ENCODE results near the gene SRGAP2C.
A peak's percentile ranks its signal among the peaks of the same experiment; 100 is the strongest.
"Not testable (repeated sequence)": the region's sequence is repeated elsewhere in the genome, so short reads cannot be mapped to it uniquely, and the experiment has no call there.

The SRGAP2C gene

DNA sequence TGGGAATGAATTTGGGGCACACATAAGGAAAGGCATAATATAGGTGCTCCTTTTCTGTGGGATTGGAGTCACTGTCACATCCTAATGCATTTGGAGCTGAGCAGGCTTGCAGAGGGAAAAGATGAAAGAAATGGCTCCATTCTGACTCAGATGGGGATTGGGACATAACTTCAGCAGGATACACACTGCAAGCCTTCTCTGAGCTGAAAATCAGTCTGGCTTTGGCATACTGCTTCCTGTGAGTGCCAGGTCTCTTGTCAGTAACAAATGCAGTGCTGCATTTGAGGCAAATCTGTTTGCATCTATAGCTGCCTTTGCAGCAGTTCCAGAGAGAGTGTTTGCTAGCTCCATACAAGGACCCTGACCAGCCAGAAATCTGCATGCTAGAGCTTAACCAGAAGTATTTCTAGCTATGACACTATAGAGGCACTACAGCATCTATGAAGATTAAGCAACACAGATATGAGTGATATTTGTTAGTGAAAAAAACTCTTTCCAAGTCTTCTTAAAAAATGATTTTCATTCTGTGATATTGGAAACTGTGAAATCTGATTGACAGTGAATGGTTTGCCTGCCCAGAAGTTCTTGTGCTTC is 98.9 kb downstream of the SRGAP2C start:
- DNase-seq: not testable (repeated sequence)

DNA sequence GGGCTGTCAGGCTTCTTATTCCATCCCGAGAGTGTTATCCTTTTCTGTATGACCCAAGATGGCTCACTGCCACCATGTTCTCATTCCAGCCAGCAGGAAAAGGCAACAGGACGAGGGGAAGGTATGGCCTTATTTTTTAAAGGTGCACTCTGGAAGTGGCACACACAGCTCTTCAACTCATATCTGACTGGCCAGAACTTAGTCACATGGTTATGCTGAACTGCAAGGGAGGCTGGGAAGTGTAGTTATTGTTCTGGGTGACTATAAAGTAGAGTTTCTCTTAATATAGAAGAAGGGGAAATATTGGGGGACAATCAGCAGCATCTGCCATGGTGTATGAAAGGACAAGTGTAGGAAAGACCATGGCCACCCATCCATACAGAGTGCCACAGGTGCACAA is 107.8 kb downstream of the SRGAP2C start:
- not testable (repeated sequence) for DNase-seq

DNA sequence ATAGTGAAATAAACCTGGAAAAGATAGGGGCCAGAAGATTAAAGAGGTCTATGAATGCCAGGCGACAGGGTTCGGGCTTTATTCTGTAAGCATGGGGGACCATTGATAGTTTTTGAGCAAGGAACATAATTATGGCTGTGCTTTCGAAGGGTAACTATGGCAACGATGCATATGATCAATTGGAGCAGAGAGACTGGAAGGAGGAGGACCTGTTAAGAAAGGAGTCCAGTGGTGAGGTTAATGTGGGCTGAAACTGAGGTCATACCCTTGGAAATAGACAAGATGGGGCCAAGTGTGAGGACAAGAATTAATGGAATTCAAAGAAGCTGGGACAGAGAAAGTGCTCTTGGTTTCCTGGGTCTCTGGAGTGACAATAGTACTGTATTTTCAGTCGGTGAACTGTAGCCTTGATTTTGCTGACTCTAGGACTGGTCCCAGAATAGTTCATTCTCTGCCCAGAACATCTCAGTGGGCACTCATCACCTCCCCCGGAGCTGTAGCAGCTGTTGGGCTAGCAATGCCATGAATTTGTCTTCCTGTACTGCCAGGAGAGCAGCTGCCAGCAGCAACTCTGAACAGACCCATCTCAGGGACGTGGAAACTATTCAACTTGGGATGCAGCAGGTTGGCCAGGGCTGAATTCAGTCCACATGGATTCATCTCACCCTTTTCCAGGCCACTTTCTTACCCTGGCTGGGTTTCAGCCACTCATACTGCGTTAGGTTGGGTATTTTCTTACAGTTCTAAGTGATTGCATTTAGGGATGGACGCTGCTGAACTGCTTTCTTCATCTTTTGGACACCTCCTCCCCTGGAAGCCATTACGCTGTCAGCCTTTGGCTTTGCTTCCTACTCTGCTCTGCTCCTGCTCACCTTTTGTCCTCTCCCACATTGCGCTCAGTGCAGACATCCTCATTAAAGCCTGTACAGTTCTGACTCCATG is 108.8 kb downstream of the SRGAP2C start:
- not testable (repeated sequence) for DNase-seq

DNA sequence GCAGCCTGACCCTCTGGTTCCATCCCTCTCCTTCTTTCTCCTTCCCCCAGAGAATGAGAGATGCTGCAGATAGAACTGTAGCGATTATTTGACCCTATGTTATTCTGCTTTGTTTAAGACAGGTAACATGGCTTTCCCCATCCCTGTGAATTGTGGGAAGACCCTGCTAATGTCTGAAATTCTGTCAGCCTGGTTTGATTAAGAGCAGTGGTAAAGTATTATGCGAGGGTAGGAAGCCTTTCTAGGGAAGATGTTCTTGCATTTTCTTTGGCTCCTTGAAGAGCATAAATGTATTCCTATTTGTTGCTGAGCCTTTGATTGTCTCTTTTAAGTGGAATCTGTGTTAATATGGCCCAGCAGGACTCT is 109.4 kb downstream of the SRGAP2C start:
- not testable (repeated sequence) for DNase-seq

DNA sequence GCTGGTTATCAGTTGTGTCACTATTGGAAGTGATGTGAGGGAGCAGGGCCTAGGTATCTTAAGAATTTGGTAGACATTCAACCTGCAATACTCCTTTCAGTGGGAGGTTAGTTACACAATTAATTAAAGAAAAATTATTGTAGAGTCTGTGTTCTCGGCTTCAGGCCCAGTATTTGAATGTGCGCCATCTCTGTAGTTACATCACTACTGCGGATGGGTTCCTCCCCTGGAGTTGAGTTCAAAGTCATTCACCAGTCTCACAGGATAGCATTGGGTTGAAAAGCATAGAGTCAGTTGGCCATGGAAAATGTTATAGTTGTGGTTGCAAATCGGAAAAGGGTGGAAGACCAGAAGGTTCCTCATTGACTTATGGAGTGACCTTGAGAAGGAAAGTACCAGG is 111.8 kb downstream of the SRGAP2C start:
- DNase-seq: not testable (repeated sequence)

DNA sequence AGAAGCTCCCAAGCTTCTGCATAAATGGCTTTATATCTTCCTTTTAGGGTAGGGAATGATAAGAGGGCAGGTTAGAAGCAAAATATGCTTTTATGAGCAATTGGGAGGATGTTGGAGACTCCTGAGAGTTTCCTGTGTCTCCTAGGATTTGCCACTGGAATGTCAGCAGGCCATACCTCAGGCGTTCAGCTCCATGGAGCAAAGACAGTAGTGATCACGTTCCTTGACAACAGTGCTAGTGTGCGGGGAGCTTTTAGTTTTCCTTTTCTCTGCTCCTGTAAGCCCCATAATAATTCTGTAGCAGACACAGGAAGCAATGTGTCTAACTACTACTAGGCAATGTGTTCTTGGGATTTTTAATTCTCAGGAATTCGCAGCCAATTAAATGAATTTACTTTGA is 113.8 kb downstream of the SRGAP2C start:
- not testable (repeated sequence) for DNase-seq

DNA sequence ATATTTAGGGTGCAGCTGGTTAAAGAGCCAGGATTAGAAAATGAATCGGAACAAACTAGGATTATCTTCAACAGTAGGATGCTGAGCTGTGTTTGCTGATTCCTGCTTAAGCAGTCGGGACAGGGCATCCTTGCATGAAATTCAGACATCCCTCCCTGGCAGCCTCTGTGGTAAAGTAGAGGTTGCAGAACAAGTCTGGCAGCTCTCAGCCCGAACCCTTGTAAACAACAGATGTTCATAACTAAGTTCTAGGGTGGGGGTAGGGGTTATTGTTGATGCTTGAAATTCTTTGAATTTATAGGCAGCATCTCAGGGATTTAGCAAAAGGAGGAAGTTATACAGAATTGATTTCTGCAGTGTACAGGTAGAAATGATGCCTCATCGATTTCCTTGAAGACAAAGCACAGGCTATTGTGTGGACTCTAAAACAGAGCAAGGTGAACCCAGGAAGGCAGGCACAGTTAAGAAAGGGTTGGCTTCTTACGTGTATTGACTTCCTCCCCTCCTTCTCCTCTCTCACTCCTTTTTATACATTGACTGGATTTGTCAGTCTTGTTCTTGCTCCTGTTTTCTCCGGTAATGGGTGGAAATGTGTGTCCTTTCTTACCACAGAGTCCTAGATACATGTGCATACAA is 114.9 kb downstream of the SRGAP2C start:
- not testable (repeated sequence) for DNase-seq

DNA sequence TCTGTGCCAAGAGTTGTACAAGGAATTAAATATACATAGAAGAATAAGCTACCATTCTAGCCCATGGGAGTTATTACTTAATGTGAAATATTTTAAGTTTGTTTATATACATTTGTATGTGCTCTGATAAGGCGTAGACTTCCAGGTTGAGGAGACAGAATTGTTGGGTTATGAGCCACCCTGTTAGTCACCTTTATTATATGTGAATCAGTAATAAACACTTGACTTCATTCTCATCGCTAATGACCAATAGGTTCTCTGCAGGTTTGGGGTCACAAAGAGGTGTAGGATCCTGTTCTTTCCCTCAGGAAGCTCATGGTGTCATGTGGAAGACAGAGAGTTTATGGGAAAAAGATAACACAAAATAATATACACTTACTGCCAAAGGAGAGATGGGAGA is 117.1 kb downstream of the SRGAP2C start:
- DNase-seq: not testable (repeated sequence)

DNA sequence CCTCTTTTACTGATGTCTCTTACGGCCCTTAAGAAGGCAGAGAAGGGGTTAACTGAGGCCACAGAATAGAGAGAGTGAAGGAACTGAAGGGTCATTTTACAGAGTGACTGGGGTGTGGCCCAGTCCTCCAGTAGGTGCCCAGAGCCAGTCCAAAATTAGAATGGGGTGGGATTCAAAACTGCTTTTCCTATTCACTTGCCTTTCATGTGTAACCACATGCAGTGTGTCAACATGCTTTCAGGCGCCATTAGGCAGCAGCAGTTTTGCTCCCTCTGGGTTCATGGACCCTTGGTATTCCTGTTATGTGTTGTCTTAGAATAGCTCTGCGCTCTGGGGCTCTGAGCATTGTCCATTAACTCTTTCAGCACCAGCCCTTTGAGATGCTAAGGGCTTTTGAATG is 123.0 kb downstream of the SRGAP2C start:
- DNase-seq: not testable (repeated sequence)

DNA sequence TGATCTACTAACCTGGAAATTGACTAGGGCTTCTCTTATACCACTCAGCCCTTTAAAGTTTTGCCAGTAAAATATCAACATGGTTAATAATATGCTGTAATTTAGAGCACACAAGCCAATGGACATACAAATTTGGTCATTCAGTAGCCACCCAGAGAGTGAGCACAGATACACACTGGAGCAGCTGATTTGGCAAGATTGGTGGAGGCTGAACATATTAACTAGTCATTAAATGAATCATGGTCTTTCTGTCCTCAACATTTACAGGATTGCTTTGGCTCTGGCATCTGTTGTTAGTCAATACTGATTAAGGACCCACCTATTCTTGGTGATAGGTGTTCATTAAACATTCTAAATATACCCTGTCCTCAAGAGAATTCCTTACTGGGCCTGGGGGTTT is 130.7 kb downstream of the SRGAP2C start:
- DNase-seq: not testable (repeated sequence)

DNA sequence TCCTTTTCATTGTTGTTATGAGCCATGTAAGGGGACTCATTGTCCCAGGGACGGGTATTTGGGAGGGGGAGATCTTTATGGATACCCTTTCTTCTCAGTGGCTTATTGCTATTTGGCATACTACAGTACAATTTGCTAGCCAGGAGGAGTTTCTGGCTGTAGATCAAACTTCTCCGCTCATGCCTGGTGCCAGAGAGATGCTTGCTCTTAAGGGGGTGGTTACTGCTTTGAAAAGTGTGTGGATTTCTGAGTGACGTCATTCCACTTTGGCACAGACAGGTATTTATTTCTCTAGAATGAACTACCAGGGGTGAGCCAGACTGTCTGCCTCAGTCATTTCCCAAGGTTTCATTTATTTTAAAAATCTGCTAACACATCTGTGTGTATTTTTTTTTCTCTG is 131.3 kb downstream of the SRGAP2C start:
- not testable (repeated sequence) for DNase-seq

DNA sequence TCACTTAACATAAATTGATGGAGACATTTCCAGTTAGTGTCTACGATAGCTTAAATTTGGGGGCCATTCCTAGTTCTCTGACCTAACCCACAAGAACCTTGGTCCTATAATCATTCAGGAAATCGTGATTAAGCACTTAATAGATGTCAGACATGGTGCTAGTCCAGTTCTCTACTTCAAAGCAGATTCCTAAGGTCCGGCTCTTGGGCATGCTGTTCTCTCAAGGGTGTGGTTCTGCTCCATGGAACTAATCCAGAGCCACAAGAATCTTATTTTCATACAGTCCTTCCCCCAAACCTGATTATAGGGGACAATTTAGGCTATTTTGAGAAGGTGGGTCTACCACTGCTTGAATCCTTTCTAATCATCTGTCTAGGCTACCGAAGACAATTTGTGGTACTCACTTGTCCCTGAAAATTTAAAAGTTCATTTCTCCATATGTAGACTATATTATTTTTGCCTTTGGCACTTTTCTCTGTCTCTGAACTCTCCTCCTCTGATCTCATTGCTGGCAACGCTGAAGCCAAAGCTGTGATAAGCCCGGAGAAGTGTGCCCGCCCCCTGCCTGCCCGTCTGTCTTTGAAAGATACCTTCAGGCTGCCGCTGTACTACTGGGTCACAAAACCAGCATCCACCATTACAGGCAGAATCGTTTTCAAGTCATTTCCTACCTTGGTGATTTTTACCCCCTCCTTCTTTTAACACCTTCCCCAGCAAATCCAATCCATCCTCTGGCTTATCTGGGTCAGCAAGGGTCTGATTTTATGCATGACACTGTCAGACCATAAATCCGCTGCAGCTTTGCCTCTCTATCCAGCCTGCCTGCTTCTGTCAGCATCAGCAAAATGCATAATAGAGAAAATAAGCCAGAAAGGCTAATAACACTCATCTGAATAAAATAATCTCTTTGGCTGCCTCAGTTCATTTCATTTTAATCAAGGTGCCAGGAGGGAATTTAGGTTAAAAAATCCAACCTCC is 133.0 kb downstream of the SRGAP2C start:
- not testable (repeated sequence) for DNase-seq

DNA sequence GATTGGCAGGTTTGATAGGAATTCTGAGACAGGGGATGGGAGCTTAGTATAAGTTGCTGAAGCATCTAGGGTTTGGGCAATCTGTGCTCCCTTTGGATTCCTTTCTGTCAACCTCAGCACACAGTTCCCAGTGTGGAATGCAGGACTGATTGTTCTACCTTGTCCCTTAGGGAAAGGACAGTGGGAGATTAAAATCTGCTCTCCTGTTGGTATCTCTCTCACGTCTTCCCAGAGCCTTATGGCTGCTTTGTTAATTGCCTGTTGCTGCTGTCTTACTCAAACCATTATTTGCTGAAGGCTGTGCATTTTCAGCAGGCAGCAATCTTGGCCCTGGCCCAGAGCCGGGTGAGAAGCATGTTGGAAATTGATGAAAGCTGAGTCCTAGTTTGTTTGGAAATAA is 133.9 kb downstream of the SRGAP2C start:
- not testable (repeated sequence) for DNase-seq

DNA sequence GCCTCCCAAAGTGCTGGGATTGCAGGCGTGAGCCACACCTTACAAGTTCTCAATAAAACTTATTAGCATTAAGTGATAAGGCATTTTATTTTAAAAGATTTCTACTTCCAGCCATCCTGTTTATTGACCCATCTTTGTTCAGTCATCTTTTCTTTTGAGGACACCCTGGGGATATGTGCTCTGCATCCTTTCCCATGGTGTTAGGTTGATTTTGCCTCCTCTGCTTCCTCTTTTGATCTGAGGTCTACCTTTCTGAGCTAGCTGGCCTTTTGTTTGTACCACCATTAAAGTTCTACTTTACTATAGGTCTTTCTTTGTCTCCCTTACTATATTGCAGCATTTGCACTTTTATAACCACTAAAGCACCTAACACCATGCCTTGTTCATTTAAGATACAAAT is 136.9 kb downstream of the SRGAP2C start:
- DNase-seq: not testable (repeated sequence)

DNA sequence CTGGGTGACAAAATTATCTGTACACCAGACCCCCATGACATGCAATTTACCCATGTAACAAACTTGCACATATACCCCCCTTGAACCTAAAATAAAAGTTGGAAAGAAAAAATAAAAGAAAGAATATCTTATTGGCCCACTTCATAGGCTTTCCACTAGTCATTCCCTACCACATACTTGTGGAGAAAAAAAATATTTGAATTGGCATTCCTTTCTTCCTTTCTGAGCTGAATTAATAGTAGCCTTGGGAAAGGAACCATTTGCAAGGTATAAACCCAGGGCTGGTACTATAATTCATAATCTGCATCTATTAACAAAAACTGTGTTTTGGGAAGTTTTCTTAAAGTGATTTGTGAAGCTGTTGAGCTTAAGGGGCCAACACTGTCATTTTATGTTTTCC is 140.0 kb downstream of the SRGAP2C start:
- not testable (repeated sequence) for DNase-seq

DNA sequence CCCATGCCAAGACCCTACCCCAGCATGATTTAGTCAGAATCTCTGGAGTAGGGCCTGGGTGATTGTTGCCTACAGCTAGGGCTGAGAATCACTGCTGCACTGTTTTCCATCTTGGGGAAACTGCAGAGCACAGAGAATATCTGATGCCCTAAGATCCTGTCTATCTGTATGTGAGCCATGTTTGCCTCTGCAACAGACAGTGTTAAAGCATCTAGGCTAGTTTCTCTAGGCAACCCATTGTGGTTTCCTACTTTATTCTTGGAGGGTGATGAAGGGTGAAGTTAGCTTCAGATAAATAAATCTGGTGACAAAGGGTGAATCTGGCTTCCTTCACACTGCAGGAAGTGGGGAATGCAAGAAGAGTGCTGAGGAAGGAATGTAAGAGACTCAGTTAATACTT is 147.4 kb downstream of the SRGAP2C start:
- DNase-seq: not testable (repeated sequence)

DNA sequence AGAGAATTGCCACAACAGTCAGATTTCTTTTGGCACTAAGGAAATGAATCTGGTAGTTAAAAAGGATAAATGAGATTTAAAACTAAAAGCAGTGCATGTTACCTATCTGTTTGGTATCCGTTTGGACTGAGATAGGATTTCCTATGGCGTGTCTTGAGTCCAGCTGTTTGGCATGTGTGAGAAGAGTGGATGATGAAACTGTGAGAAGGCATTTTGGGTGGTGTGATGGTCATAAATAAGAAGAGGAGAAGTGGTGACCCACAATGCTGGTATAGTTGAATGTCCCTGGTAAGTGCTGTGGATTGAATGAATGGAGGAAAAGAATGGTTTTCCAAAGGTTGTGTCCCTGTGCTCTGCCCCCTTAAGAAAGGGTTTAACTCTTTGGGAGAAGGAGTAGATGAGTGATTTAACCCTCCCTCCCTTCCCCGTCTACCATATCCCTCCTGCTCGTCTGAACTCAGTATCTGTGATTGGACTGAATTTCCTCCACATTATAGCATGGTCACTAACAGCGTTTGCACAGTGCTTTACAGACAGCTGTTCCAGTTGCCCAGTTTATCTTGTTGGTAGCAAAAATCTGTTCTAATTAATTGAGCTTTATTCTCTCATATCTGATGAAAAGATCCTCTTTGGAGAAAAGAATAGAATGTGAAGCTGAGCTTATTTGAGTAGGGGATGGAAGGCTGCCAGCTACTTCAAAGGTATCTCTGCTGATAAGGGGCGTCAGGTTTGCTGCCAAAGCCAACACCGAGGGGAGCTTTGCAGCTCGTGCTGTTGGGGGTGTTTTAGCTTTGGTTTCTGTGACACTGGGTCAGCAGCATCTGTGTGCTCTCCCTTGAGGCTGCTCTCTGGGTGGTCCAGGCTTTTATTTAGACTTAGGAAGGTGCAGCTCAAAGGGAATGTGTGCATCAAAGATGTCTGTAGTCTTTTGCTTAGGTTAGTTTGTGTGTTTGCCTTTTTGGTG is 148.1 kb downstream of the SRGAP2C start:
- not testable (repeated sequence) for DNase-seq

DNA sequence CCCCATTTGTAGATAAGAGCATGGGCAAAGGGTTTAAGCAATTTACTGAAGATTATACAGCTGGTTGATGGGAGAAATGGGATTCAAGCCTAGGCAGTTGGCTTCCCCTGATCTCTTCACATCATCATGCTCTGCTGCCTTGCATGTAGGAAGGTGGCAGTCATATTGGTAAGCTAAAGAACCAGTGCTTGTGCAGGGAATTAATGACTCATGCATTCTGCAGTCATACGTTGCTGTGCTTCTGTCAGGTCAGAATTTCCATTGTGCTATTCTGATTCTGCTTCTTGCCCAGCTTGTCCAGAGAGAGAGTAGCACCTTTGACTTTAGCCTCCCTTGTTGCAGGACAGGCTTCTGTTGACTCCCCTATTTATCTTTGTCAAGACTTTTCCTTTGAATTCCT is 153.2 kb downstream of the SRGAP2C start:
- DNase-seq: peak; percentile 18

DNA sequence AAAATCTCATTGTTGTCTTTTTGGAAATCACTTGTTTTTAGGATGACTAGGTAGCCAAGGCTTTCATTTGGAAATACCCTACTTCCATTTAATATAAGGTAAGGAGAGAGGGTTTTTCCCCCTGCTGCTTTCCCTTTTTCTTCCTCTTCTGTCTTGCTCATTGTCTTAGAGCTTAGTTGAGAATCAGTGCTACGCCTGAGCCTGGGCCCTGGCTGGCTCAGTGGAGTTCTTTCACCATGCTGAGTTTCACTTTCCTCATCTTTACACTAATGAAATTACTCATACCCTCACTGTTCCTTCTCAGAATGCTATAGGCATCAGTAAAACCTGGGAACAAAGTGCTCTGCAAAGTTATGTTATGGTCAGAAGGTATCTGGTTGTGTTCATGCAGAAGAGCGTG is 154.8 kb downstream of the SRGAP2C start:
- not testable (repeated sequence) for DNase-seq

DNA sequence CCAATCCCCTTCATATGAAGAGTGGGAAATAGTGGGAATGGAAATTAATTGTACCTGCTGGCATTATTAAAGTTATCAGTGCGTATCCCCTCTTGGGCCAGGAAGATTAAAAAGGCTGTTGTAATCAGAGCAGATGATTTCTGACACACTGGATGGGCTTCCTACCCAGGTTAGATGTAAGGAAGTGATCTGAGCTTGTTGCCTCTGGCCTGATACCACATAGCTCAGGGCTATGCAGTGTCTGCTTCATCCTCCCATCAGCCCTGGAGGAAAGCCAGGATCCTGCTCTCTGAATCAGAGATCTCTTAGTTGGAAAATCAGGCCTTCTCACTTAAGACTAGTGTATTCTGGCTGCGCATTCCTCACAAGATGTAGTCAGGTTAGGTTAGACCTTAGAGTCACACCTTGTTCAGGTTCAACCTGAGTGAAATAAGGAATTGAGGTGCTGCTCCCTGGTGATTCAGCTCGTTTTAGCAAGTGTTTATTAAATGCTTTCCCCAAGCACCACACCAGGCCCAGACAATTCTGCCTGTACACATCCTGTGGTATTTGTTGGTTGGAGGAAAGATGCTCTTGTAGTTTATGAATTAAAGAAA is 158.6 kb downstream of the SRGAP2C start:
- not testable (repeated sequence) for DNase-seq

DNA sequence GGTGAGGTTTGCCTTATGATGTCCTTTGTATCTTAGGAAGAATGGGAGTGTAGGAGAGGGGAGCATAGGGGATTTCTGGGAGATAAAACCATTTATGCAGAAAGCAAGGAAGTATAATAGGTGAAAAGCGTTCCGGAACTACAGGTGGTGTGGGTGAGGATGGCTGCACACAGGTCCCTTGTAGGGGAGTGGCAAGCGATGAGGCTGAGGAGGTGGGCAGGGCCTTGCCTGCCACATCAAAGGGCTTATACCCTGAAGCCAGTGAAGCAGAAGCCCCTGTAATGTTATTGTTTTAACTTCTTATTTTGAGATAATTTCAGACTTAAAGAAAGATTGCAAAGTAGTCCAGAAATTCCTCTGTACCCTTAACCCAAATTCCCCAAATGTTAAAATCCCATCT is 159.6 kb downstream of the SRGAP2C start:
- not testable (repeated sequence) for DNase-seq
